Stomach (tissue), 9 donors: ENCODE results near the gene FOXN3. TPM values are rescaled to one million over a fixed set of nuclear protein-coding genes. Genes with fewer than 3 reads are reported as not detected.

ENCODE experiments used
- DNase-seq, 2 donors: peaks; one replicate each; pipeline versions ENCODE4 v3.0.0 to v3.0.0-alpha.2; 2013 to 2019
- H3K27ac ChIP-seq, 5 donors: fragments of 200-600 bp in 4 of 5; sonication (generic) in 4 of 5; one replicate each; pipeline ENCODE4 v1.5.1; 2013 to 2019; ENCODE audit warnings: mild to moderate bottlenecking in 1 of 5, moderate library complexity in 1 of 5
- H3K27me3 ChIP-seq, 3 donors: fragments of 200-600 bp; sonication (generic); one replicate each; pipeline ENCODE4 v1.5.1; 2017 to 2019; ENCODE audit warnings: mixed run types in 1 of 3
- H3K36me3 ChIP-seq, 4 donors: fragments of 200-600 bp; sonication (generic); 1 replicate in 3 of 4; 2 replicates in 1 of 4; pipeline ENCODE4 v1.5.1; 2016 to 2019
- H3K4me1 ChIP-seq, 4 donors: fragments of 200-600 bp; sonication (generic); one replicate each; pipeline ENCODE4 v1.5.1; 2016 to 2019
- H3K4me3 ChIP-seq, 4 donors: fragments of 200-600 bp; sonication (generic) in 3 of 4; one replicate each; pipeline ENCODE4 v1.5.1; 2016 to 2019; ENCODE audit warnings: mild to moderate bottlenecking in 1 of 4
- H3K9me3 ChIP-seq, 4 donors: fragments of 200-600 bp; sonication (generic); one replicate each; pipeline ENCODE4 v1.5.1; 2016 to 2019
- EP300 ChIP-seq: sonication (generic); formaldehyde crosslinking; IDR thresholded peaks from one replicate; pipeline ENCODE4 v1.6.1; 2017; ENCODE audit warnings: antibody characterized with exemption
- POLR2A ChIP-seq, 4 donors: fragments of 450-650 bp; IDR thresholded peaks; one replicate each; pipeline ENCODE4 v1.6.1; 2016; ENCODE audit warnings: antibody characterized with exemption in 4 of 4, control low read depth in 2 of 4, mild to moderate bottlenecking in 1 of 4, moderate library complexity in 1 of 4
- POLR2AphosphoS5 ChIP-seq, 3 donors: sonication (generic); formaldehyde crosslinking; IDR thresholded peaks; one replicate each; pipeline ENCODE4 v1.6.1; 2016; ENCODE audit warnings: antibody characterized with exemption in 3 of 3
- WGBS, 5 donors: extraction: QIAGEN DNeasy Blood & Tissue Kit in 3 of 5; methylation state at CpG; one replicate each; pipeline versions ENCODE4 v1.1.5 to v1.1.7; 2013 to 2018; 5-methylcytosine and 5-hydroxymethylcytosine counted together
- intact Hi-C: fragments of 100-400 bp; cut with DNase I; formaldehyde crosslinking; loops from one replicate; pipeline ENCODE4 v1.15.1; 2023; ENCODE audit warnings: low total_unique reads
- polyA plus RNA-seq, 3 donors: library from polyadenylated mRNA; stranded (reverse); fragments of 200-250 nt; gene quantifications; one replicate each; pipeline ENCODE4 v1.2.3, GENCODE V29; 2013
- total RNA-seq, 5 donors: library from RNA; depleted of rRNA; stranded (reverse); fragments of >200 nt; gene quantifications; one replicate each; pipeline versions ENCODE4 v1.1.0 to v1.2.3, GENCODE V29; 2014 to 2016
- TF ChIP-seq, protein P1 (sequence below), 7 experiments: fragments of 450-650 bp in 4 of 7; fragments of 200-600 bp in 3 of 7; sonication (generic) in 3 of 7; IDR thresholded peaks; one replicate each; pipeline ENCODE4 v1.5.1; 2016 to 2019; ENCODE audit warnings: antibody characterized with exemption in 7 of 7, control low read depth in 2 of 7, mild to moderate bottlenecking in 1 of 7
- donor health status: healthy with polysubstance abuse.
- donor health status: Bipolar disorder and iron deficiency.
- donor health status: healthy.

FOXN3 gene
- total and polyA plus RNA-seq, 8 donors: 12.5 to 126 (median 56.6) TPM

DNA sequence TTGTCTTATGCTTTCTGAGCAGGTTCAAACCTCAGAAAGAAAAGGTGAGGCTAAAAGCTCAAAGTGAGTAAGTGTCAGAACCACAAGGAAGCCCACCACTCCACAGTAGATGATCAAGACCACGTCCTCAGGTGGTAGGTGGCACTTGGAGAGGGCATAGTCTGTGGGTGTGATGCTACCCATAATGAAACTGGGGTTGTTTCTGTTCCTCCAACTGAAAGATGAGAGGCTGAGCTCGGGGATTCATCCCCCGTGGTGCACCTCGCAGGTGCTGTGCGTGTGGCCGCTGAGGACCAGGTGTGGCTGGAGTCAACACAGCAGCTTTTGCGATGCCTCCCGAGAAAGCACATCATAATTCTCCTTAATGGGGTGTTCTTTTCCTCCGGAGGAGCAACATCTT is 306.9 kb downstream of the FOXN3 start:
- 91 to 96% (median 91%) methylated on average over 9 of the region's 9 CpGs for WGBS, 5 donors

DNA sequence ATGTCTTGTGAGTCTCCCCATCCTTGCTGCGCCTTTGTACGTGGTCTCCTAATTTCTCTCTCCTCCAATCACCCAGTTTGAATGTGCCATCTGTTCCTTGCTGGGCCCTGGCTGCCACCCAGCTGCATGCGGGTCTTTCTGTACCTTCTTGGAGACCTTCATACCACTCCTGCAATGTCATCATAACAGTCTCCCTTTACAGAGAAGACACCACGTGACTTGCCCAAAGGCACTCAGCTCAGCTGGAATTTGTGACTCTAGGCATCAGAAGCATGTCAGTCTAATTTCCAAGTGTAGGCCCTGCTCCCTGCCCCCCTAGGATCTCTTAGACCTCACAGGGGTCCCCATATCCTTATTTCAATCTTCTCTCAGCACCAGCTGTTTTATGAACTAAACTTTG is 308.4 kb downstream of the FOXN3 start:
- Histone ChIP-seq H3K4me1 (no peaks in the 10 kb centered on the region), H3K9me3 (peaks cover 0 to 10% (median 8%) of the 10 kb centered on the region in 4 donors), H3K4me3 (no peak overlapping the region), H3K27ac (no peak overlapping the region), H3K36me3 (no peaks in the 10 kb centered on the region), H3K27me3 (no peaks in the 10 kb centered on the region)
- TF ChIP-seq, protein P1, sequence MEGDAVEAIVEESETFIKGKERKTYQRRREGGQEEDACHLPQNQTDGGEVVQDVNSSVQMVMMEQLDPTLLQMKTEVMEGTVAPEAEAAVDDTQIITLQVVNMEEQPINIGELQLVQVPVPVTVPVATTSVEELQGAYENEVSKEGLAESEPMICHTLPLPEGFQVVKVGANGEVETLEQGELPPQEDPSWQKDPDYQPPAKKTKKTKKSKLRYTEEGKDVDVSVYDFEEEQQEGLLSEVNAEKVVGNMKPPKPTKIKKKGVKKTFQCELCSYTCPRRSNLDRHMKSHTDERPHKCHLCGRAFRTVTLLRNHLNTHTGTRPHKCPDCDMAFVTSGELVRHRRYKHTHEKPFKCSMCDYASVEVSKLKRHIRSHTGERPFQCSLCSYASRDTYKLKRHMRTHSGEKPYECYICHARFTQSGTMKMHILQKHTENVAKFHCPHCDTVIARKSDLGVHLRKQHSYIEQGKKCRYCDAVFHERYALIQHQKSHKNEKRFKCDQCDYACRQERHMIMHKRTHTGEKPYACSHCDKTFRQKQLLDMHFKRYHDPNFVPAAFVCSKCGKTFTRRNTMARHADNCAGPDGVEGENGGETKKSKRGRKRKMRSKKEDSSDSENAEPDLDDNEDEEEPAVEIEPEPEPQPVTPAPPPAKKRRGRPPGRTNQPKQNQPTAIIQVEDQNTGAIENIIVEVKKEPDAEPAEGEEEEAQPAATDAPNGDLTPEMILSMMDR (IDR thresholded peaks at IDR 0.05): no peak
- TF ChIP-seq POLR2A (IDR thresholded peaks at IDR 0.05): no peak
- TF ChIP-seq POLR2AphosphoS5 (IDR thresholded peaks at IDR 0.05): no peak
- TF ChIP-seq EP300: no peak
- 84 to 98% (median 91%) methylated on average over 4 of the region's 4 CpGs for WGBS, 5 donors
- intact Hi-C loops: no loop called here
- DNase-seq: no peak

More for the DNA sequence above, 306.9 kb downstream of the FOXN3 start:
- no peaks in the 10 kb centered on the region for H3K27me3 ChIP-seq
- no peak overlapping the region for H3K27ac ChIP-seq
- no peak overlapping the region for H3K4me3 ChIP-seq
- TF ChIP-seq, protein P1 (IDR thresholded peaks at IDR 0.05): no peak
- TF ChIP-seq EP300 (no peak), POLR2AphosphoS5 (IDR thresholded peaks at IDR 0.05) (no peak), POLR2A (IDR thresholded peaks at IDR 0.05) (no peak)
- H3K9me3 ChIP-seq: no peaks in the 10 kb centered on the region
- no peaks in the 10 kb centered on the region for H3K4me1 ChIP-seq
- no peaks in the 10 kb centered on the region for H3K36me3 ChIP-seq
- no peak for DNase-seq
- intact Hi-C loops: no loop called here

DNA sequence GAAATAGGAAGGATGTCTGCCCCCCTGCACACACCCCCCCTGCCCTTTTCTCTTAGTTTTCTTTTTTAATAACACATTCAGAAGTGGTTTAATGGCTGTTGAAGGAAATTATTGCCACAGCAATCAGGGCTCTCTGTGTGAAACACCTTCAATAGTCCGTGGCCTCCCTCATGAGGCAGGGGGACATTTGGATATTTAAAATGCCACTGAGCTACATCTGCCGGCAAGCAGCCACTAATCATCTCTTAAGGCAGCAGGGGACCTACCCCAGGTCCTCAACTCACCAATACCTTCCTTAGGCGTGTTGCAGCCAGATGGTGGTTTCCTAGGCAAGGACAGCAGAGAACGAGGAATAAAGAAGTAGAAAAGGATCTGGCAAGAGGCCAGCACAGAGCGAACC is 309.4 kb downstream of the FOXN3 start:
- TF ChIP-seq POLR2AphosphoS5 (IDR thresholded peaks at IDR 0.05) (no peak), POLR2A (IDR thresholded peaks at IDR 0.05) (no peak), EP300 (no peak)
- TF ChIP-seq, protein P1 (IDR thresholded peaks at IDR 0.05): no peak
- DNase-seq: no peak
- Histone ChIP-seq H3K4me3 (no peak overlapping the region), H3K36me3 (no peaks in the 10 kb centered on the region), H3K27ac (no peak overlapping the region), H3K4me1 (no peaks in the 10 kb centered on the region), H3K9me3 (peaks cover 0 to 10% (median 8%) of the 10 kb centered on the region in 4 donors), H3K27me3 (no peaks in the 10 kb centered on the region)
- WGBS, 5 donors: 71 to 77% (median 75%) methylated on average over 5 of the region's 5 CpGs
- intact Hi-C loops: no loop called here
